Stimulated activated CD4-positive, alpha-beta T cell treated with anti-CD3 and anti-CD28 coated beads, Interleukin-12 subunit alpha, Interleukin-12 subunit beta, amount 100 ng/mL, for 4 hours (primary cell): Measurements from ENCODE around the gene FLOT1.

Experiments
- DNase-seq: peaks from one replicate; pipeline ENCODE4 v3.0.0-alpha.2; 2020

The FLOT1 gene, protein sequence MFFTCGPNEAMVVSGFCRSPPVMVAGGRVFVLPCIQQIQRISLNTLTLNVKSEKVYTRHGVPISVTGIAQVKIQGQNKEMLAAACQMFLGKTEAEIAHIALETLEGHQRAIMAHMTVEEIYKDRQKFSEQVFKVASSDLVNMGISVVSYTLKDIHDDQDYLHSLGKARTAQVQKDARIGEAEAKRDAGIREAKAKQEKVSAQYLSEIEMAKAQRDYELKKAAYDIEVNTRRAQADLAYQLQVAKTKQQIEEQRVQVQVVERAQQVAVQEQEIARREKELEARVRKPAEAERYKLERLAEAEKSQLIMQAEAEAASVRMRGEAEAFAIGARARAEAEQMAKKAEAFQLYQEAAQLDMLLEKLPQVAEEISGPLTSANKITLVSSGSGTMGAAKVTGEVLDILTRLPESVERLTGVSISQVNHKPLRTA

DNA sequence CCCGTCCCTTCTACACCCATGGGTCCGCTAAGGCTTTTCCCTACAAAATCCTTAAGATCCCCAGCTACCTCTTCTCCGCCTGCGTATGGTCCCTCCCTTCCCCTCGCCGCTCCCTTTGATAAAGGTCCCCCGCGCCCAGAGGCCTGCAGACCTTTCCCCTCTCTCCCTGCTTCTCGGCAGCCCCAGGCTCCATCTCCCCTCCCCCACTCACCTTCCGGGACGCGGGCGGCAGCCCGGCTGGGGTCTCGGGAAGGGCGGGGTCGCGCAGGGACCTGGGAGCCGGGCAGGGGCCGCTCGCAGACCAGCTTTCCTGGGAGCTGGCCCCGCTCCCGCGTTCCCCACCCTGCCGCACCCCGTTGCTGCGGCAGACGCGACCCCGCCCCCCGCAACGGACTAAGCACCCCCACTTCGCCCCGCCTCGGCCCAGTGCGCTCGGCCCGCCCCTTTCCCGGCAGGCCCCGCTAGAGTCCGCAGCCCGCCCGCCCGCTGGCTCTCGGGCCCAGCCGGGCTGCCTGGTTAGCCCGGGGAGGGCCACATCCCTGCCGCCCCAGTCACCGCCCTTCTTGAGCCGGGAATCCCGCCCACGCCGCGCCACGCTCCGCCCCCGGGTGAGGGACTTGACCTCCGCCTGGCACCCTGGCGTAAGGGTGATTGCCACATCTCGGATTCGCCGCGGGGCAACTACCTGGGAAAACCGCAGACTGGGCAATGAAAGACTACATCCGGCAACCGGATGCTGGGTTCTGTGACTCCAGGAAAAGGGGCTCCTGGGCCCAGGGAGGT lies at the start of gene FLOT1:
Gene FLOT1, minus strand, starts transcription at position 372 of the 783 bp plus-strand sequence. CDS start 498 bp downstream, outside the sequence.
- DNase-seq, result peak; percentile 93

DNA sequence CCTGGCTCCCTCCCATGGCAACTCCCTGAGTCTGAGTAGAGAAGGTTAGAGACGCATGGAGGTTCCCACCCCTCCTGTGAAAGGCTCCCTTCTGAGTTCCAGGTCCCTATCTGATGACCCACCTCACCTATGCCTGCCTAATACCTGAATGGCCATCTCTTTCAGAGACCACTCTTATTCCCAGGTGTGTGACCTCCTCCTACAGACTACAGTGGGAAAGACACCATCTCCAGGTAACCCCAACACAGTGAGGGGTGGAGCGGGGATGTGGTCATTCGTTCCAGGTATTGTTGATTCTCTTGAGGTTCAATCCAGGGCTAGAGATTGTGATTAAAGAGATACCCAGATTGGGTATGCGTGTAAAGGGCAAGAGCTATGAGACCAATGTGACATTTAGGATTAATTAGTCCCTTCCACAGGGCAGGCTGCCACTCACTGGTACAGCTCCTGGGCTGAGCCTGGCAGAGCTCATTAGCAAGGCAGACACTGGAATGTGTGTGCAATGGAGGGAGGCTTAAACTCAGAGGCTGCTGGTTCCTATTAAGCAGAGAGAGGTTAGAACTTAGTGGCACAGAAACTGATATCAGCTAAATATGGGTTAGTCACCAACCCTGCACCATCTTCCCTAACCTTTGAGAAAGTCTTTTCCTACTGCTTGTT lies 48.4 kb upstream of the FLOT1 start:
- no peak for DNase-seq

DNA sequence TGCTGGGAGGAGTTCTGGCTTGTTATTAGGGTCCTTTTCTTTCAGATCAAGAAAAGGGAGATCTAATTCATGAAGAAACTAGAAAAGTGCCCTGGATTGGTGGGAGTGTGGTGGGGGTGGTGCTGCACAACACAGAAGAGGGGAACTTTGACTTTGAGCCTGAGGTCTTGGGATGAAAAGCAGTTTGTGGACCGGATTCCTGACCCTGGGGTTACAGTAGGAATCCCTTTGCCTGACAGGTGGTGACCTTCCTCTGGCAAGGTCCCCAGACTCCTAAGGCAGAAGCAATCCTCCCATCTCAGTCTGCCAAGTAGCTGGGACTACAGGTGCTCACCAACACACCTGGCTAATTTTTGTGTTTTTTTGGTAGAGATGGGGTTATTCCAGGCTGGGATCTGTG lies 47.1 kb upstream of the FLOT1 start:
- DNase-seq, result no peak

DNA sequence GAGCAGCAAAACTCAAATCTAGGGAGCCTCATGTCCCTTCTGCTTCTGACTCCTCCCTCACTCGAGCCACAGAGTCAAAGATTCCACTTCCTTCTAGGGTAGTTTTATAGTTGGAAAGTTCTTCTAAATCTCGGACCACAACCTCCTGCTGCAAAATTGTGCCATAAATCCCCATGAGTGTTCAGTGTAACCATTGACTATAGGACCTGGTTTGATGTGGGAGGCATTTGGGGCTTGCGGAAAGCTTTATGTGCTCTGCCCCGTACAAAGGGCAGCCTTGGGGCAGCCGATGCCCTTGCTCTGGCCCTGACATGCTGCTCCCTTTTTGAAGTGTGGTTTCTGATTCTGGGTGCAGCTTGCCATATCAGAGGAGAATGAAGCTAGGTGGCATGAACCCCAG lies 45.5 kb upstream of the FLOT1 start:
- DNase-seq, result no peak

DNA sequence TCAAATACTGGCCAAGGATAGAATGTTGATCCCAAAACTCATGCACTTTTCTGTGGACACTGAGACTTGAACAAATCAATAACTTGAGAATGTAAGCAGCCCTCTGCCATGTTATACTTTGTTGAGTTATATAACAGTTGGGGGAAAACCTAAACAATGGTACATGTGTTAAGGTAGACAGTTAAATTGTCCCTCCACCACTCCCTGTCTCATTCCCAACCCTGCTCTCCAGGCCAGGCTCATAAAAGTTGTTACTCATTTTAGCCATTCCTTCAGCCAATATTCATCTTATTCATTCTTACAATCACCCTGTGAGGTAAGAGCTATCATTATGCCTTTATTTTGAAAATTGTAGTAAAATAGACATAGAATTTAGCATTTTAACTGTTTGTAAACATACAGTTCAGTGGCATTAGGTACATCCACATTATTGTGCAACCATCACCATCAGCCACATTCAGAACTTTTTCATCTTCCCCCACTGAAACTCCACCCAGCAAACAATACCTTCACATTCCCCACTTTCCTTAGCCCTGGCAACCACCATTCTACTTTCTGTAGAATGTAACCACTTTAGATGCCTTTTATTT lies 40.0 kb upstream of the FLOT1 start:
- no peak for DNase-seq

DNA sequence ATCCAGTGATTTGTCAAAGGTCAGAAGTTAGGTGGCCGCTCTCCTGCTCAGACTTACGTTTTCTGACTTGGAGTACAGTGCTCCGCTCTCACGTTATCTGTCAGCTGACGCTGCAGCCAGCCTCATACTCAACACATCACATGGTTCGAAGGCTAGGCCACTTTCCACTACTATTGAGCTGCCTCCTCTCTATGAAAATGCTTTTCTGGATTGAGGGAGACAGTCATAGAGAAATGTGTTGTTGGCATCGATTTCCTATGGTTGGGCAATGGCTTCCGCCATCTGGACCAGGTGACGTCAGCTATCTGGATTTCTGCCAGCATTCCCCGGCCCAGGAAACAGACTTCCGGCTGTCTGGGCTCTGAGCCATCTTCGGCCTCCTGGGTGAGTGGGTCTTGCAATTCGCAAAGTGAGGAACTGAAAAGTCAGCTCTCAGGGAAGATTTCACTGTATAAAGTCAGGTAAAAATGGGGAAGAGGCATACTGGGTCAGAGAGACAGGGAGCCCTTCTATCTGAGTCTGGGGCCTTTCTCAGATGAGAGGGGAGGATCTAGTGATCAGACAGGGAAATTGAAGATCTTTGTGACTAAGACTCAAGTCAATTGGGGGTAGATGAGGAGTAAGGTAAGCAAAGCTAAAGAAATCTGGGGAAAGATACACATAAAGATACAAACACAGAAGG lies 39.4 kb upstream of the FLOT1 start:
- peak; percentile 30 for DNase-seq

DNA sequence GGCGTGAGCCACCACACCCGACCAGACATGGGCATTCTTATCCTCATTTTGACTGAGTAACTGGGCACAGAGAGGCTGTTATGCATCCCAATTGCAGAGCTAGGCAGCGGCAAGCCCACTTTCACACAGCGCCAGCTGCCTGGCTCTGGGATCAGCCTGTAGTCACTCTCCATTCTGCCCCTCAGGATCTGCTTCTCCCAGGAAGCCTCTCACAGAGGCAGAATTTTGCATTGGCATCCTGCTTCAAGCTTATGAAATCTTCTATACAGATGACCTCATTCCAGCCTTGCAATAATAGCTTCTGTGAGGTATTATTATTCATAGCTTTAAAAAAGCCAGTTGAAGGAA lies 38.9 kb upstream of the FLOT1 start:
- DNase-seq, result no peak

DNA sequence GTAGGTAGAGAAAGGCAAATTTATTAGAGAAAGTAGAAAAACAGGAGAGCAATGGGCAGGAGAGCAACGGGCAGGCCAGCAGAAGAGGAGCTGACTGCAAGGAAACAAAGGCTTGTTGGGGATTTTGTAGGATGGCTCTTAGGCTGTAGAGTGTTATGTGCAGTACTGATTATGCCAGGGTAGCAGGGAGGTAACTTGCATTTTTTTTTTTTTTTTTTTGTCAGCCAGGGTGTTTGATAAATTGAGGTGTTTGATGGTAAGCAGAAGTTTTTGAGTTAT lies 38.1 kb upstream of the FLOT1 start:
- no peak for DNase-seq

DNA sequence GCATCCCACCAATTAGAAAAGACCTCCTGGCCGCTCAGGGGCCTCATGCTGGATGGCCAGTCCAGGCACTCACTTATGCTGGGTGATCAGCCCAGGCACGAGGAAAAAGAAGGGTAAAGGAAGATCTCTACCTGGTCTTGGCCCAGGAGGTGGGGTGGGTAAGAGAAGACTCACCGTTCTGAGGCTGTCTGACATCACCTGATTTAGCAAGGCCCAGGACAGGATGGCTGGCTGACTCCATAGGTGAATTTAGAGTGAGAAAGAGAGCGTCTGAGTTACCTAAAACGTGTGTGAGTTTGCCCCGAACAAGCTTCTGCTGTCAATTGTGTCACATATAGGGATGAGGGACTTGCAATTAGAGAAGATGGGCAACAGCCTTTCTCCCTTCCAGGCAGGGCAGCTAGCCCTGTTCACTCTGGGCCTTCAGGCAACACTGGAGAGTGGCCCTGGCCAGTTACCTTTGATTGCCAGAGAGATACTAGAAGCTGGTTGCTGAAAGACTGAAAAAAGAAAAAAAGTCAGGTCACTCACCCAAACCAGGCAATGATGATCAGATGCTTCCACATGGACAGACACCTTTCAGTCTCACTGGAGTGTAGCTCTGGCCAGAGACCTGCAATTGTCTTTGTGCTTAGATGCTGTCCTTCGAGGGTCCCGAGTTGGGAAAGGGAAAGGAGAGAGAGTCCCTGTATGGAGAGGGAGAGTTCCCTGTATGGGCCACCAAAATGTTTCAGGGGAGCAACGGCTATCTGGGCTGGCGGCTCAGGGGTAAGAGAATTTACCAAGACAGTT lies 37.6 kb upstream of the FLOT1 start:
- no peak for DNase-seq

DNA sequence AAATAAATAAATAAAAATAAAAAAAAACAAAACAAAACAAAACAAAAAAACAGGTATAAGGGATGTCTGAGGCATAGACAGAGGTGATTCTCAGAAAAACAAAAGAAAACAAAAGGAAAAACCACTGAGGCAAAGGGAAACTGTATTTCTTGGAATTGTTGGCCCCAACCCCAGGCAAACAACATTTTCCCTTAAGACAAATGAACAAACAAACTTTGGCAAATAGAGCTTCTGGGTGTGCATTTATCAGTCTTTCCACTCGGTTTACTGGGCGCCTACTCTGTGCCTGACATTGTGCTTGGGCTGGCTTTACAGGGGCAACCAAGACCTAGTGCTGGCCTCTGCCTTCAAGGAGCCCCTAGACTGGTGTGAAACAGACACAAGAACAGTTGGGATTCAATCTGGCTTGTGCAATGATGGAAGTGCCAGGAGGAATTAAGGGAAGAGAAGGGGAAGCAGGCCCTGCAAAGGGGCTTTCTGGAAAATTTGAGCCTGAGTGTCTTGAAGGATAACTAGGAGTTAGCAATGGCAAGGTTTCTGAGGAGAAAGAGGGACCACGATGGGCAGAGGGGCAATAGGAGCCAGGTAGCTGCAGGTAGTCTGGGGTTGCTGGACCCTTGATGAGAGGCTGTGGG lies 35.6 kb upstream of the FLOT1 start:
- no peak for DNase-seq

DNA sequence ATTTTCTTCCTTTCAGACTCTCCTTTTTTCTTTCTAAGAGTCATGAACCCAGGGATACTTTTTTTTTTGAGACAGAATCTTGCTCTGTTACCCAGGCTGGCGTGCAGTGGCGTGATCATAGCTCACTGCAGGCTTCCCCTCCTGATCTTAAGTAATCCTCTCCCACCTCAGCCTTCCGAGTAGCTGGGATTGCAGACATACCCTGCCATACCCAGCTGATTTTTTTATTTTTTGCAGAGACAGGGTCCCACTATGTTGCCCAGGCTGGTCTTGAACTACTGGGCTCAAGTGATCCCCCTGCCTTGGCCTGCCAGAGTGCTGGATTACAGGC lies 34.6 kb upstream of the FLOT1 start:
- DNase-seq, result no peak

DNA sequence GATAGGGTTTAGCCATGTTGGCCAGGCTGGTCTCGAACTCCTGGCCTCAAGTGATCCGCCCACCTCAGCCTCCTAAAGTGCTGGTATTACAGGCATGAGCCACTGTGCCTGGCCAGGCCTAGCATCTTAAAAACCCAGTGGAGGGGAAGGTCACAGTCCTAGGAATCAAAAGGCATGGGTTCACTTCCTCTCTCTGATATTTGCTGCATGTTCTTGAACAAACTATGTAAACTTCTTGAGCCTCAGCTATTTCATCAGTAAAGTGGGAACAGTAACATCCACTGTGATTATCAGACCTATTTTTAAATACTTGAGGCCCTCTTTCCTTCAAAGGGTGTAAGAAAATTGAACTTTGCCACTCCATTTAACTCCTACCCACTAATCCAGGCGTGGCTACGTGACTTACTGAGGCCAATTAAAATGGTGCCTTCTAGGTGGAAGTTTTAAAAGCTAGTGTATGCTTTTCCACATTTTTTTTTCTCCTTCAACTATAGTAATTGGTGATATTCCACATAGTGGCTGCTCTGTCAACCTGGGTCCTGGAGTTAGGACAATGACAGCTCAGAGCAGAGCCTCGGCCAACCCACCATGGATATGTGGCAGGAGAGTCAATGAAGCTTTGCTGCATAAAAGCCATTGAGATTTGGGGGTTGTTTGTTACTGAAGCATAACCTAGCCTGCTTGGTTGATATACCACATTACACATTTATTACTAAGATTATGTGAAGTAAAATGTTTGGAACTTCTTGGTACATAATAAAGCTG lies 34.1 kb upstream of the FLOT1 start:
- no peak for DNase-seq

DNA sequence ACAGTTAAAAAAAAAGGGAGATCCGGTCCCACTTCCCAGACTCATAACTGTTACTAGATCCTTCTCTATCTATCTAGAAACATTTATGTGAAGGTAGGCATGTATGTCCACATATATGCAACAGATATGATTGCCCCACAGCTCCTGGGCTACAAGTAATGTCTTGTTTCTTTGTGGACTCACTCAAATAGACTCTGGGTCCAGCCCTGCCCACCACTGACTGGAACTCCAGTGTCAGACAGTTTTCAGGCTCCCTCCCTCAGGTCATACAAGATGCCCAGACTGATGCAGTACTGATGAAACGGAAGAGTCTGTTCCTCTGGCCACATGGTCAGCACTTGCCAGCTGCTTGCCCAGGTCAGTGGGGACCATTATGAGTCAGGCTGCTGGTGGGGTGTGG lies 32.6 kb upstream of the FLOT1 start:
- DNase-seq, result no peak

DNA sequence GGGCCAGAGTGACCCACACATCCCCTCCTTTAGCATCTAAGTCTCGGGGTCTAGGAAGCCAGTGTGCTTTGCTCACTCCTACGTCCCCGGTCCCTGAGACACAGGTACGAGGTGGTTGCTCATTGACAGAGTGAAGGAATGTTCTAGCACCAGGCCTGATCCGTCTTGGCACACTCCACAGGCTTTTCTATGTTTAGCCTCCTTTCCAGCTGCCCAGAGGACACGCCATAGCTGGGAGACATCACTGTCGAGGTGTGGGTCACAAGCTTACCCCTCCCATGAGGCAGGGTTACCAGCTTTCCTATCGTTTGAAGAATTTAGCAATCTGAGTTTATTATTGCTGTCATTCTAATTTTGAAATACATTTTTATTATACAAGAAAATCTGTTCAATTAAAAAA lies 32.2 kb upstream of the FLOT1 start:
- no peak for DNase-seq

DNA sequence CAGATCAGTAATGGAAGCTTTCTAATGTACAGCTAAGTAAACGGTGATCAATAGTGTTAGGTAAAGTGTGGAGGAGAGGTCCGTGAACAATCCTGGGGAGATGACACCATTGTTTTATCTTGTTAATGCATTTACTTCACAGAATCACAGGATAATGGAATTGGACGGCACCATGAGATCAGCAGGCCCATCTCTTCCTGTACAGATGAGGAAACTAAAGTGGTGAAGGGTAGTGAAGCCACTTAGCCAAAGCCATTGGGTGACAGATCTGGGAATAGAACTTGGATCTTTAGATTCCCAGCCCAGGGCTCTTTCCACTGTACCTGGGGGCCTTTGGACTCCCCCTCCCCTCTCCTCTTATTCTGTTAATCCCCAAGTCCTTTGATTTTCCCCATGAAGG lies 28.1 kb upstream of the FLOT1 start:
- no peak for DNase-seq

DNA sequence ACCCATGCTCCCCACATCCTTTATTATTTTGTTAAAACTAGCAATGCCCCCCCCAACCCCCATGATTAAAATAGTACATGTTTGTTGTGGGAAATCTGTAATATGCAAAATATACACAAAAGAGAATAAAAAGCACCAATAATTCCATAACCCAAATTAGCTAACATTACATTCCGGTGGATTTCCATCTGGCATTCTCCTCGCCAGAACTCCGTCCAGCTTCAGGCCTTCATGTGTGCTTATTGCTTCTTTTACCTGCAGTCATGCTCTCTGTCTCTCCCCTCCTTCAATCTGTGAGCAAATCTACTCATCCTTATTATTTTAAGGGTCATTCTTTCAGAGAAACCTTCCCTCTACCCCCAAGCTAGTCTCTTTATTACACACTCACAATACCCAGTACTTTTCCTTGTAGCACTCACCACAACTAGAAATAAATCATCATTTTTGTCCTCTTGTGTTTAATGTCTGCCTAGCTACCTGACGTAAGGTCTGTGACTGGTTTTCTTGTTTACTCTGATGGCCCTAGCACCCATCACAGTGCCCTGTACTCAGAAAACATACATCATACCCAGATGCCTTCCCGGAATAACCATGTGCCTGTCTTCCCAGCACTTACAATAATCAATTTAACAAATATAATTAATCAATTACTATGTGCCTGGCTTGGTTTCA lies 27.5 kb upstream of the FLOT1 start:
- no peak for DNase-seq

DNA sequence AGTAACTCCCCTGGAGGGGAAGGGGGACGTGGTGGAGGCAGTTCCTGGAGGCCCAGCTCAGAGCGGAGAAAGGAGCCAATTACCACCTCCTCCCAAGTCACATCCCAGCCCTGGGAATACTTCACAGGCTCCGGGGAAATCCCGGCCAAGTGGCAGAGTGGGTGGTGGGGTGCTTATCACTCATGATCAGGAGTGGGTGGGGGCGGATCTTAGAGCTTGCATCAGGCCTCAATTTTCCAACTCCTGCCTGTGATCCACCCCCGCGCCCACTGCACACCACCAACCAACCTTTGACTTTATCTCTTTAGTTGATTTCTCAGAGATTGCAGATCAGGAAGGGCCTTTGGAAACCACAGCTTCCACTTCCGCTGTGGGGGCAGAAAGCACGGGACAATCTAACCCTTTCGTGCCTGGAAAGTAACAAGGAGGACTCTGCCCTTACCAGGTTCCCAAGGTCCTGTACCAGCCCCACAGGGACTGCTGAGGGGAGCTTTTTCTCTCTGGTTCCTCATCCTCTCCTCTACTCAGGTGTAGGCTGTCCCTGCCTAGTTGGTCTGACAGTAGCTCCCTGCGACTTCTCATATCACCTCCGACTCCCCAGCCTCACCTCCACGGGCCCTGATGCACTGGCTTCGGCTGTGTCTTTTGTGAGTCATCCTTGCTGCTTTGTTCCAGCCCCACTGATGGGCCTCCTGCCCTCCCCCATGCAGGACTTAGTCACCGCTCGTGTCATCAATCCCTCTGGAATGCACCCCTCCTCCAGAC lies 26.8 kb upstream of the FLOT1 start:
- DNase-seq, result peak; percentile 78

DNA sequence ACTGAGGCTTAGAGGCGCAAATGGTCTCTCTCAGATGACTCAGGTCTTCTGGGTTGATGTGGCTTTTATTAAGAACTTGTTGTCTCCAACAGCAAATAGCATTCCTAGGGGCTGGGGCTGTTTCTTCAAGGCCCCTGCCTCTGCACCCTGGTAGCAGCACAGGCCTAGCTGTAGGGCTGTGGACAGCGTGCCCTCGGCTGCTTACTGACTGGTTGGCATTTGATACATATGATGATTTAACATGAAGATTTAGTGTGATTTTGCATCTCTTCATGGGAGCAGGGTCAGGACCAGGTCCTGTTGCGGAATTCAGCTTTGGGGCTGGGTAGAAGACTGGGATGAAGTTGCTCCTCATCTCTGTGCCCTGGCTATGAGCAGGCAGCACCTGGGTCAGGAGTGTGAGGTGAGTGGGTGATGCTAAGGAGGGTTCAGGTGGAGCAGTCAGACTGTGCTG lies 26.2 kb upstream of the FLOT1 start:
- DNase-seq, result peak; percentile 36

DNA sequence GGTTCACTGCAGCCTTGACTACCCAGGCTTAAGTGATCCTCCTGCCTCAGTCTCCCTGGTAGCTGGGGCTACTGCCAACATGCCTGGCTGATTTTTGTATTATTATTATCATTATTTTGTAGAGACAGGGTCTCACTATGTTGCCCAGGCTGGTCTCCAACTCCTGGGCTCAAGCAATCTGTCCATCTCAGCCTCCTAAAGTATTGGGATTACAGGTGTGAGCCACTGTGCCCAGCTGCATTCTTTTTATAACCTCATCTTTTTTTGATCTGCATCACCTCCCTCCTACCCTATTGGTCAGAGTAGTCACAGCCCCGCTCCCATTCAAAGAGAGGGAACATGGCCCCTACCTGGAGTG lies 25.4 kb upstream of the FLOT1 start:
- DNase-seq, result no peak
